HEK293 (cell line): ENCODE data around the gene ZNF841.
A peak's percentile ranks its signal among the peaks of the same experiment; 100 is the strongest.

Experiments used
- GLIS2 ChIP-seq: fragments of 450-650 bp; formaldehyde crosslinking; IDR thresholded peaks from 2 replicates; pipeline ENCODE4 v1.5.1; 2016; ENCODE audit warnings: missing biosample characterization, missing genetic modification characterization
- HIC1 ChIP-seq: fragments of 450-650 bp; formaldehyde crosslinking; IDR thresholded peaks from 2 replicates; pipeline ENCODE4 v1.5.1; 2016; ENCODE audit warnings: missing biosample characterization, missing genetic modification characterization
- MEIS1 ChIP-seq: sonication (generic); formaldehyde crosslinking; IDR thresholded peaks from 2 replicates; pipeline ENCODE4 v1.8.1; 2022; ENCODE audit warnings: missing genetic modification reagents, mild to moderate bottlenecking, borderline replicate concordance
- MYNN ChIP-seq: fragments of 450-650 bp; formaldehyde crosslinking; IDR thresholded peaks from 2 replicates; pipeline ENCODE4 v1.5.1; 2016; ENCODE audit warnings: missing biosample characterization, missing genetic modification characterization, borderline replicate concordance
- OVOL3 ChIP-seq: fragments of 450-650 bp; formaldehyde crosslinking; IDR thresholded peaks from 2 replicates; pipeline ENCODE4 v1.5.1; 2016; ENCODE audit warnings: missing biosample characterization, missing genetic modification characterization
- RBAK ChIP-seq: fragments of 450-650 bp; formaldehyde crosslinking; IDR thresholded peaks from 2 replicates; pipeline ENCODE4 v1.5.1; 2016; ENCODE audit warnings: missing biosample characterization, missing genetic modification characterization
- WT1 ChIP-seq: fragments of 450-650 bp; formaldehyde crosslinking; IDR thresholded peaks from 2 replicates; pipeline ENCODE4 v1.5.1; 2016; ENCODE audit warnings: missing biosample characterization, missing genetic modification characterization
- YY2 ChIP-seq: fragments of 450-650 bp; formaldehyde crosslinking; IDR thresholded peaks from 2 replicates; pipeline ENCODE4 v1.5.1; 2016; ENCODE audit warnings: missing biosample characterization, missing genetic modification characterization
- ZBTB44 ChIP-seq: fragments of 450-650 bp; IDR thresholded peaks from 2 replicates; pipeline ENCODE4 v1.5.1; 2018; ENCODE audit warnings: missing biosample characterization, mild to moderate bottlenecking, missing genetic modification characterization
- ZBTB48 ChIP-seq: fragments of 450-650 bp; formaldehyde crosslinking; IDR thresholded peaks from 2 replicates; pipeline ENCODE4 v1.5.1; 2016; ENCODE audit warnings: missing biosample characterization, missing genetic modification characterization
- ZBTB7A ChIP-seq: fragments of 450-650 bp; formaldehyde crosslinking; IDR thresholded peaks from 2 replicates; pipeline ENCODE4 v1.5.1; 2016; ENCODE audit warnings: low read depth, missing biosample characterization, missing genetic modification characterization
- ZNF169 ChIP-seq: fragments of 450-650 bp; formaldehyde crosslinking; IDR thresholded peaks from 2 replicates; pipeline ENCODE4 v1.5.1; 2016; ENCODE audit warnings: missing biosample characterization, missing genetic modification characterization
- ZNF18 ChIP-seq: fragments of 450-650 bp; formaldehyde crosslinking; IDR thresholded peaks from 2 replicates; pipeline ENCODE4 v1.5.1; 2016; ENCODE audit warnings: missing biosample characterization, missing genetic modification characterization
- ZNF280C ChIP-seq: fragments of 450-650 bp; formaldehyde crosslinking; IDR thresholded peaks from 2 replicates; pipeline ENCODE4 v1.5.1; 2016; ENCODE audit warnings: missing biosample characterization, missing genetic modification characterization
- ZNF280D ChIP-seq: fragments of 450-650 bp; formaldehyde crosslinking; IDR thresholded peaks from 2 replicates; pipeline ENCODE4 v1.5.1; 2016; ENCODE audit warnings: missing biosample characterization, missing genetic modification characterization
- ZNF292 ChIP-seq: fragments of 450-650 bp; formaldehyde crosslinking; IDR thresholded peaks from 2 replicates; pipeline ENCODE4 v1.5.1; 2016; ENCODE audit warnings: low read depth, missing biosample characterization, missing genetic modification characterization, borderline replicate concordance
- ZNF354C ChIP-seq: fragments of 450-650 bp; formaldehyde crosslinking; IDR thresholded peaks from 2 replicates; pipeline ENCODE4 v1.5.1; 2016; ENCODE audit warnings: missing biosample characterization, missing genetic modification characterization, low read depth, borderline replicate concordance
- ZNF404 ChIP-seq: fragments of 450-650 bp; formaldehyde crosslinking; IDR thresholded peaks from 2 replicates; pipeline ENCODE4 v1.5.1; 2017; ENCODE audit warnings: missing biosample characterization, missing genetic modification characterization
- ZNF48 ChIP-seq: fragments of 450-650 bp; formaldehyde crosslinking; IDR thresholded peaks from 2 replicates; pipeline ENCODE4 v1.5.1; 2016; ENCODE audit warnings: missing biosample characterization, missing genetic modification characterization
- ZNF488 ChIP-seq: fragments of 450-650 bp; formaldehyde crosslinking; IDR thresholded peaks from 2 replicates; pipeline ENCODE4 v1.5.1; 2016; ENCODE audit warnings: missing biosample characterization, missing genetic modification characterization
- ZNF544 ChIP-seq: fragments of 450-650 bp; formaldehyde crosslinking; IDR thresholded peaks from 2 replicates; pipeline ENCODE4 v1.5.0; 2017; ENCODE audit warnings: missing biosample characterization, missing genetic modification characterization
- ZNF561 ChIP-seq: fragments of 450-650 bp; IDR thresholded peaks from 2 replicates; pipeline ENCODE4 v1.5.1; 2018; ENCODE audit warnings: missing biosample characterization, missing genetic modification characterization, borderline replicate concordance
- ZNF571 ChIP-seq: fragments of 450-650 bp; formaldehyde crosslinking; IDR thresholded peaks from 2 replicates; pipeline ENCODE4 v1.5.0; 2017; ENCODE audit warnings: missing biosample characterization, missing genetic modification characterization
- ZNF610 ChIP-seq: fragments of 450-650 bp; formaldehyde crosslinking; IDR thresholded peaks from 2 replicates; pipeline ENCODE4 v1.5.1; 2016; ENCODE audit warnings: missing biosample characterization, missing genetic modification characterization, borderline replicate concordance
- ZNF660 ChIP-seq: fragments of 450-650 bp; IDR thresholded peaks from 2 replicates; pipeline ENCODE4 v1.5.1; 2018; ENCODE audit warnings: missing biosample characterization, mild to moderate bottlenecking, missing genetic modification characterization
- ZNF664 ChIP-seq: fragments of 450-650 bp; formaldehyde crosslinking; IDR thresholded peaks from 2 replicates; pipeline ENCODE4 v1.5.1; 2016; ENCODE audit warnings: missing biosample characterization, missing genetic modification characterization
- ZNF677 ChIP-seq: fragments of 450-650 bp; IDR thresholded peaks from 2 replicates; pipeline ENCODE4 v1.5.0; 2018; ENCODE audit warnings: missing biosample characterization, mild to moderate bottlenecking, missing genetic modification characterization, moderate library complexity
- ZNF777 ChIP-seq: fragments of 450-650 bp; formaldehyde crosslinking; IDR thresholded peaks from 2 replicates; pipeline ENCODE4 v1.5.1; 2017; ENCODE audit warnings: missing biosample characterization, missing genetic modification characterization, borderline replicate concordance
- ZNF837 ChIP-seq: fragments of 450-650 bp; formaldehyde crosslinking; IDR thresholded peaks from 2 replicates; pipeline ENCODE4 v1.5.1; 2016; ENCODE audit warnings: missing biosample characterization, missing genetic modification characterization

Gene ZNF841

GRCh38 chr19:52028027-52028779, 67.4 kb downstream of the ZNF841 start, which contains the start of gene ZNF614 (continued):
- TF ChIP-seq ZNF280D (peak; percentile 79; the same call in 1 of the 2 replicates), ZNF48 (no peak), GLIS2 (no peak), HIC1 (tag by site-specific recombination) (no peak), ZNF561 (tag by site-specific recombination) (no peak), YY2 (tag by site-specific recombination) (peak; percentile 100), ZNF544 (tag by site-specific recombination) (no peak), ZNF280C (tag by site-specific recombination) (no peak), ZNF677 (tag by site-specific recombination) (no peak), ZBTB7A (tag by site-specific recombination) (no peak), ZNF404 (tag by site-specific recombination) (no peak), MYNN (tag by site-specific recombination) (no peak), ZNF664 (tag by site-specific recombination) (no peak), MEIS1 (no peak), ZNF18 (tag by site-specific recombination) (no peak), ZNF488 (tag by site-specific recombination) (no peak), ZNF169 (tag by site-specific recombination) (no peak), ZBTB44 (no peak), ZNF292 (tag by site-specific recombination) (no peak), ZNF571 (no peak), RBAK (tag by site-specific recombination) (no peak), OVOL3 (tag by site-specific recombination) (no peak), ZNF837 (no peak), ZNF777 (tag by site-specific recombination) (no peak), ZNF354C (tag by site-specific recombination) (no peak), ZBTB48 (tag by site-specific recombination) (no peak), ZNF610 (tag by site-specific recombination) (peak; percentile 62), WT1 (tag by site-specific recombination) (no peak), ZNF660 (peak; percentile 55; the same call in 1 of the 2 replicates)
